Measurements from ENCODE around the gene EPB41L5.

Gene EPB41L5

GRCh38 chr2:120204945-120205670, 192.2 kb downstream of the EPB41L5 start:
- Mint-ChIP-seq H3K27me3 (ENCODE audit: low read depth) (no peaks in the 10 kb centered on the region), H3K4me3 (no peak overlapping the region), H3K27ac (no peak overlapping the region), H3K4me1 (peaks cover 4% of the 10 kb centered on the region), H3K36me3 (ENCODE audit: low read depth) (no peaks in the 10 kb centered on the region), H3K9me3 (peaks cover 2% of the 10 kb centered on the region)
- TF ChIP-seq CTCF (IDR thresholded peaks at IDR 0.05; ENCODE audit: unreplicated experiment in 3 of 3): no peak

- H3K4me1 Mint-ChIP-seq: peaks cover 4% of the 10 kb centered on the region
- no peaks in the 10 kb centered on the region for H3K36me3 Mint-ChIP-seq (ENCODE audit: low read depth)
- no peaks in the 10 kb centered on the region for H3K9me3 Mint-ChIP-seq
- no peaks in the 10 kb centered on the region for H3K27me3 Mint-ChIP-seq (ENCODE audit: low read depth)
- no peak overlapping the region for H3K27ac Mint-ChIP-seq
- no peak overlapping the region for H3K4me3 Mint-ChIP-seq
- peak in 1 of 3 experiments; percentile 31 for TF ChIP-seq CTCF (IDR thresholded peaks at IDR 0.05; ENCODE audit: unreplicated experiment in 3 of 3)
Observed at GRCh38 chr2:120206022-120206581, 193.2 kb downstream of the EPB41L5 start.

GRCh38 chr2:120208381-120209353, 195.8 kb downstream of the EPB41L5 start:
- no peak for TF ChIP-seq CTCF (IDR thresholded peaks at IDR 0.05; ENCODE audit: unreplicated experiment in 3 of 3)
- Mint-ChIP-seq H3K9me3 (no peaks in the 10 kb centered on the region), H3K27me3 (ENCODE audit: low read depth) (no peaks in the 10 kb centered on the region), H3K4me1 (no peaks in the 10 kb centered on the region), H3K36me3 (ENCODE audit: low read depth) (no peaks in the 10 kb centered on the region), H3K4me3 (no peak overlapping the region), H3K27ac (no peak overlapping the region)

GRCh38 chr2:120209427-120210269, 196.8 kb downstream of the EPB41L5 start:
- no peak overlapping the region for H3K27ac Mint-ChIP-seq
- no peaks in the 10 kb centered on the region for H3K36me3 Mint-ChIP-seq (ENCODE audit: low read depth)

More at GRCh38 chr2:120209427-120210269, 196.8 kb downstream of the EPB41L5 start:
- Mint-ChIP-seq H3K9me3 (no peaks in the 10 kb centered on the region), H3K4me3 (no peak overlapping the region), H3K27me3 (ENCODE audit: low read depth) (no peaks in the 10 kb centered on the region), H3K4me1 (no peaks in the 10 kb centered on the region)
- TF ChIP-seq CTCF (IDR thresholded peaks at IDR 0.05; ENCODE audit: unreplicated experiment in 3 of 3): no peak
